Measurements from ENCODE around the gene WDR70. TPM values are rescaled to one million over a fixed set of nuclear protein-coding genes. Genes with fewer than 3 reads are reported as not detected.
"Not testable (repeated sequence)": the region's sequence is repeated elsewhere in the genome, so short reads cannot be mapped to it uniquely, and the experiment has no call there.

The WDR70 gene
- total RNA-seq, 1 donor from 2014 or later = 31.3 TPM

GRCh38 chr5:37435261-37435660 is 56.1 kb downstream of the WDR70 start:
- Mint-ChIP-seq H3K9me3 (ENCODE audit: unreplicated experiment) (no peaks in the 10 kb centered on the region), H3K27me3 (ENCODE audit: low read depth, unreplicated experiment) (no peaks in the 10 kb centered on the region), H3K4me1 (ENCODE audit: low read depth, unreplicated experiment) (peaks cover 15% of the 10 kb centered on the region), H3K36me3 (ENCODE audit: low read depth, unreplicated experiment) (peaks cover 4% of the 10 kb centered on the region), H3K4me3 (ENCODE audit: unreplicated experiment) (no peak overlapping the region), H3K27ac (ENCODE audit: unreplicated experiment) (no peak overlapping the region)
- H3K4me1 ChIP-seq (ENCODE audit: insufficient read depth, low read length) = no peaks in the 10 kb centered on the region
- H3K9ac ChIP-seq (ENCODE audit: low read length) = no peak overlapping the region
- H3K4me2 ChIP-seq (ENCODE audit: low read length) = peak overlapping the region; percentile 12
- TF ChIP-seq, protein P1, sequence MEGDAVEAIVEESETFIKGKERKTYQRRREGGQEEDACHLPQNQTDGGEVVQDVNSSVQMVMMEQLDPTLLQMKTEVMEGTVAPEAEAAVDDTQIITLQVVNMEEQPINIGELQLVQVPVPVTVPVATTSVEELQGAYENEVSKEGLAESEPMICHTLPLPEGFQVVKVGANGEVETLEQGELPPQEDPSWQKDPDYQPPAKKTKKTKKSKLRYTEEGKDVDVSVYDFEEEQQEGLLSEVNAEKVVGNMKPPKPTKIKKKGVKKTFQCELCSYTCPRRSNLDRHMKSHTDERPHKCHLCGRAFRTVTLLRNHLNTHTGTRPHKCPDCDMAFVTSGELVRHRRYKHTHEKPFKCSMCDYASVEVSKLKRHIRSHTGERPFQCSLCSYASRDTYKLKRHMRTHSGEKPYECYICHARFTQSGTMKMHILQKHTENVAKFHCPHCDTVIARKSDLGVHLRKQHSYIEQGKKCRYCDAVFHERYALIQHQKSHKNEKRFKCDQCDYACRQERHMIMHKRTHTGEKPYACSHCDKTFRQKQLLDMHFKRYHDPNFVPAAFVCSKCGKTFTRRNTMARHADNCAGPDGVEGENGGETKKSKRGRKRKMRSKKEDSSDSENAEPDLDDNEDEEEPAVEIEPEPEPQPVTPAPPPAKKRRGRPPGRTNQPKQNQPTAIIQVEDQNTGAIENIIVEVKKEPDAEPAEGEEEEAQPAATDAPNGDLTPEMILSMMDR (IDR thresholded peaks at IDR 0.05; ENCODE audit: insufficient read depth, low read depth, low read length) = no peak
- TF ChIP-seq EZH2 (IDR thresholded peaks at IDR 0.05; ENCODE audit: insufficient read depth, low read length) = no peak
- no peaks in the 10 kb centered on the region for H3K27me3 ChIP-seq (ENCODE audit: insufficient read depth, low read length)
- peaks cover 3% of the 10 kb centered on the region for H4K20me1 ChIP-seq (ENCODE audit: insufficient read depth, low read length)
- DNase-seq (ENCODE audit: low read depth) (peak; percentile 71), FAIRE-seq (peak; percentile 68)
- H2AFZ ChIP-seq (ENCODE audit: low read depth, low read length) = no peak overlapping the region
- H3K27ac ChIP-seq (ENCODE audit: low read depth, low read length) = no peak overlapping the region
- H3K4me3 ChIP-seq (ENCODE audit: insufficient read depth, low read depth, low read length) = no peak overlapping the region
- H3K79me2 ChIP-seq (ENCODE audit: insufficient read depth, low read length) = peaks cover 5% of the 10 kb centered on the region
- no peaks in the 10 kb centered on the region for H3K9me3 ChIP-seq (ENCODE audit: insufficient read depth, low read depth, low read length)
- no peaks in the 10 kb centered on the region for H3K36me3 ChIP-seq (ENCODE audit: insufficient read depth, low read length)

DNA sequence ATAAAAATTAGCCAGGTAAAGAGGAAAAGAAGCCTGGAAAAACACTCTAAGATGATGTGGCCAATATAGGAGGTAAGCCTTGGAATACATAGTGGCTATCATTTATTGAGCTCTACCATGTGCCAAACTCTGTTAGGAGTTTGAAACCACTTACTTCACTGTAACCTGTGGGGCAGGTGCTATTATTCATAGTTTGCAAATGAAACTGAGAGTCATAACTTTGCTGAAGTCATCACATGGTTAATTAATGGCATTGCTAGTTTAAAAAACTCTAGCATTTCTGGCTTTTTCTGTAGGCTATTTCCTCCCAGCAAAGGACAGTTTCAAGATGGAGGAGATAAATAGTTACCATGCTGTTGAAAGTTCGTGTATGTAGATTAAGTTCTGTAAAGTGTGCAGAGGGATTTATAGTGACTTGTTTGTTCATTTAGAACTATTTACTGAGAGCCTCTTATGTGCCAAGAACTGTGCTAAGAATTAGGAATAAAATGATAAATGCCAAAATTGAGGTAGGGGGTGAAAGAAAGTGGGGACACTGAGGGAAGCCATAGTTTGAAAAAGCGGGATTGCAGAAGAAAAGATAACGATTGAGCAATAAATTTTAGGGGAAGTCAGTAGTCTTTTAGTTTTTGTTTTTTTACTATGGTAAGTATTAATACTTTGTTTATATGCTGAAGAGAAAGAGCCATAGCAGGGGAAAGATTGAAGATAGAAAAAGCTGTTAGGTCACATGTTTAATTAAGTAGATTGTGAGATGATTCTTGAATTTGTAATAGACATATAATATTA is 57.2 kb downstream of the WDR70 start:
- no peak overlapping the region for H3K4me3 Mint-ChIP-seq (ENCODE audit: unreplicated experiment)
- H3K4me1 Mint-ChIP-seq (ENCODE audit: low read depth, unreplicated experiment) = peaks cover 15% of the 10 kb centered on the region
- H3K9me3 Mint-ChIP-seq (ENCODE audit: unreplicated experiment) = no peaks in the 10 kb centered on the region
- no peaks in the 10 kb centered on the region for H3K9me3 ChIP-seq (ENCODE audit: insufficient read depth, low read depth, low read length)
- no peaks in the 10 kb centered on the region for H3K4me1 ChIP-seq (ENCODE audit: insufficient read depth, low read length)
- no peak for TF ChIP-seq EZH2 (IDR thresholded peaks at IDR 0.05; ENCODE audit: insufficient read depth, low read length)
- TF ChIP-seq, protein P1 (IDR thresholded peaks at IDR 0.05; ENCODE audit: insufficient read depth, low read depth, low read length) = no peak
- FAIRE-seq (peak; percentile 37), DNase-seq (ENCODE audit: low read depth) (no peak)
- peaks cover 4% of the 10 kb centered on the region for H3K36me3 Mint-ChIP-seq (ENCODE audit: low read depth, unreplicated experiment)
- no peak overlapping the region for H2AFZ ChIP-seq (ENCODE audit: low read depth, low read length)
- H3K36me3 ChIP-seq (ENCODE audit: insufficient read depth, low read length) = no peaks in the 10 kb centered on the region
- H3K27ac Mint-ChIP-seq (ENCODE audit: unreplicated experiment) = no peak overlapping the region
- peaks cover 5% of the 10 kb centered on the region for H3K79me2 ChIP-seq (ENCODE audit: insufficient read depth, low read length)
- H4K20me1 ChIP-seq (ENCODE audit: insufficient read depth, low read length) = peaks cover 3% of the 10 kb centered on the region
- H3K27me3 Mint-ChIP-seq (ENCODE audit: low read depth, unreplicated experiment) = no peaks in the 10 kb centered on the region
- H3K27me3 ChIP-seq (ENCODE audit: insufficient read depth, low read length) = no peaks in the 10 kb centered on the region
- no peak overlapping the region for H3K4me2 ChIP-seq (ENCODE audit: low read length)
- no peak overlapping the region for H3K9ac ChIP-seq (ENCODE audit: low read length)
- H3K27ac ChIP-seq (ENCODE audit: low read depth, low read length) = no peak overlapping the region
- H3K4me3 ChIP-seq (ENCODE audit: insufficient read depth, low read depth, low read length) = no peak overlapping the region

DNA sequence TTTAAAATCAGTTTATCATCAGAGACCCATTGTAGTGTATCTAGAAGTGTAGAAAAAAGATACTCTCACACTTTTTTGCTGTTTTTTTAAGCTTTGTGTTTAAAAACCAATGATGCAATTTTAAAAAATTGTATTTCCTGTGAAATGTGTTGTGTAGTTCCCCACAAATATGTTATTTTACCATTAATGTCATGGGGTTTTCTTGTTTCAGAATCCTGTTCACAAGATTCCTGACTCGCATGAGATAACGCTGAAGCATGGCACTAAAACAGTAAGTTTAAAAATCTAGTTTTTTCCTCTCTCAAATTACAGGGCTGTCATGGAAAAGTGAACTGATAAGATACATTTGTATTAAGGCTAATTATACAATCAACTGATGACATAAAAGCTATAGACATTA is 58.6 kb downstream of the WDR70 start:
- no peak overlapping the region for H3K4me3 Mint-ChIP-seq (ENCODE audit: unreplicated experiment)
- Histone ChIP-seq H3K27me3 (ENCODE audit: insufficient read depth, low read length) (no peaks in the 10 kb centered on the region), H2AFZ (ENCODE audit: low read depth, low read length) (no peak overlapping the region), H3K27ac (ENCODE audit: low read depth, low read length) (no peak overlapping the region), H4K20me1 (ENCODE audit: insufficient read depth, low read length) (peaks cover 3% of the 10 kb centered on the region), H3K9ac (ENCODE audit: low read length) (no peak overlapping the region), H3K4me2 (ENCODE audit: low read length) (no peak overlapping the region), H3K36me3 (ENCODE audit: insufficient read depth, low read length) (no peaks in the 10 kb centered on the region), H3K79me2 (ENCODE audit: insufficient read depth, low read length) (peaks cover 5% of the 10 kb centered on the region), H3K4me3 (ENCODE audit: insufficient read depth, low read depth, low read length) (no peak overlapping the region), H3K9me3 (ENCODE audit: insufficient read depth, low read depth, low read length) (no peaks in the 10 kb centered on the region), H3K4me1 (ENCODE audit: insufficient read depth, low read length) (no peaks in the 10 kb centered on the region)
- TF ChIP-seq, protein P1 (IDR thresholded peaks at IDR 0.05; ENCODE audit: insufficient read depth, low read depth, low read length) = no peak
- no peaks in the 10 kb centered on the region for H3K27me3 Mint-ChIP-seq (ENCODE audit: low read depth, unreplicated experiment)
- no peak overlapping the region for H3K27ac Mint-ChIP-seq (ENCODE audit: unreplicated experiment)
- H3K9me3 Mint-ChIP-seq (ENCODE audit: unreplicated experiment) = no peaks in the 10 kb centered on the region
- DNase-seq (ENCODE audit: low read depth) = peak; percentile 61
- FAIRE-seq = no peak
- H3K36me3 Mint-ChIP-seq (ENCODE audit: low read depth, unreplicated experiment) = no peaks in the 10 kb centered on the region
- peaks cover 15% of the 10 kb centered on the region for H3K4me1 Mint-ChIP-seq (ENCODE audit: low read depth, unreplicated experiment)

- DNase-seq (ENCODE audit: low read depth); H3K79me2 ChIP-seq (ENCODE audit: insufficient read depth, low read length); H3K4me3 ChIP-seq (ENCODE audit: insufficient read depth, low read depth, low read length); H3K27me3 ChIP-seq (ENCODE audit: insufficient read depth, low read length); H3K27ac Mint-ChIP-seq (ENCODE audit: unreplicated experiment); H3K9me3 Mint-ChIP-seq (ENCODE audit: unreplicated experiment); H4K20me1 ChIP-seq (ENCODE audit: insufficient read depth, low read length); H2AFZ ChIP-seq (ENCODE audit: low read depth, low read length); H3K9me3 ChIP-seq (ENCODE audit: insufficient read depth, low read depth, low read length); H3K9ac ChIP-seq (ENCODE audit: low read length); H3K4me3 Mint-ChIP-seq (ENCODE audit: unreplicated experiment); FAIRE-seq; H3K4me1 Mint-ChIP-seq (ENCODE audit: low read depth, unreplicated experiment); H3K4me1 ChIP-seq (ENCODE audit: insufficient read depth, low read length); H3K27ac ChIP-seq (ENCODE audit: low read depth, low read length); H3K27me3 Mint-ChIP-seq (ENCODE audit: low read depth, unreplicated experiment); H3K36me3 ChIP-seq (ENCODE audit: insufficient read depth, low read length); H3K4me2 ChIP-seq (ENCODE audit: low read length): not testable (repeated sequence)
- H3K36me3 Mint-ChIP-seq (ENCODE audit: low read depth, unreplicated experiment) = peaks cover 34% of the 10 kb centered on the region
Measured at GRCh38 chr5:37445783-37446182, 66.7 kb downstream of the WDR70 start.

Measured in astrocyte (in vitro differentiated cells and primary cell).